HT1080 (cell line): ENCODE data around the gene METTL6. TPM values are rescaled to one million over a fixed set of nuclear protein-coding genes. Genes with fewer than 3 reads are reported as not detected.
"Not testable (repeated sequence)": the region's sequence is repeated elsewhere in the genome, so short reads cannot be mapped to it uniquely, and the experiment has no call there.

Experiments
- DNase-seq: peaks from one replicate; pipeline ENCODE4 v3.0.0-alpha.2; 2015; ENCODE audit warnings: low read depth
- total RNA-seq: library from RNA; depleted of rRNA; stranded (reverse); fragments of >200 nt; shearing (Covaris generic); gene quantifications from 2 replicates; pipeline ENCODE4 v1.2.3, GENCODE V29; 2014

Gene METTL6
- total RNA-seq, 1 experiment from 2014 or later, result 29.2 TPM

DNA sequence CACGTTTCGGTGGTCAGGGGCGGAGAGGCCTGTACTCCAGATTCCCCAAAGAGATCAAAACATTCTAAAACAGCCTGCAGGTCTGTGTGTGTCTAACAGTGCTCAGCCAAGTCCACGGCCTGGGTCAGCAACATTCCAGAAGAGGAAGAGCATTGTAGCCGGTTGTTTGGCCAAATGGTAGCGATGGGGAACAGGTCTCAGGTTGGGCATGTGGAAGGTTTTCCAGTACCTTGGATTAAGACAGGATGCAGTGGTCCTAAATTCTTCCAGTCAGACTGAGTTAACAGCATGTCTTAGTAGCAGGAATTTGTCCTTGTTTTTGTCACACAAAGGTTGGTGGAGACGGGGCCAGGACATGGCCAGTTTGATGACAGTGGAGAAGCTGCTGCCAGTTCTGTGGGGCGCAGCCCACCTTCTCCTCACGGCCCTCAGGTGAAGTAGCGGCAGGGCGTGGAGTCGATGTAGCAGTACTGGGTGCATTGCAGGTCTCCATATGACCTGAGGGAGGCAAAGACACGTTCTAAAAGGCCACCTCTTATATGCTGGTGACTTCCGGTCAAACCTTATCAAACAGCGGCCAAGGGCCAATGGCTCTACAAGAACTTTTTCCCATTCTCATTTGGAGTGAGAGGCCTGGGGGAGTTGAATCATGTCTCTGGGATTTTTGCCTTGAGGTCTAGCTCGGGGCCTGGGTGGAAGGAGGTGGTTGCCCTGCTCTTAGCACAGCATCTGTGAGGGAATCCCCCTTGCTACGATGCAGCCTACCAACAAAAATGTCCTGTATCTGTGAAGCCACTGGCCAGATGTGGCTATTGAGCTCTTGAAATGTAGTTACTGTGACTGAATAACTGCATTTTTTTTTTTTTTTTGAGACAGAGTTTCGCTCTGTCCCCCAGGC is 24.1 kb upstream of the METTL6 start:
- no peak for DNase-seq

DNA sequence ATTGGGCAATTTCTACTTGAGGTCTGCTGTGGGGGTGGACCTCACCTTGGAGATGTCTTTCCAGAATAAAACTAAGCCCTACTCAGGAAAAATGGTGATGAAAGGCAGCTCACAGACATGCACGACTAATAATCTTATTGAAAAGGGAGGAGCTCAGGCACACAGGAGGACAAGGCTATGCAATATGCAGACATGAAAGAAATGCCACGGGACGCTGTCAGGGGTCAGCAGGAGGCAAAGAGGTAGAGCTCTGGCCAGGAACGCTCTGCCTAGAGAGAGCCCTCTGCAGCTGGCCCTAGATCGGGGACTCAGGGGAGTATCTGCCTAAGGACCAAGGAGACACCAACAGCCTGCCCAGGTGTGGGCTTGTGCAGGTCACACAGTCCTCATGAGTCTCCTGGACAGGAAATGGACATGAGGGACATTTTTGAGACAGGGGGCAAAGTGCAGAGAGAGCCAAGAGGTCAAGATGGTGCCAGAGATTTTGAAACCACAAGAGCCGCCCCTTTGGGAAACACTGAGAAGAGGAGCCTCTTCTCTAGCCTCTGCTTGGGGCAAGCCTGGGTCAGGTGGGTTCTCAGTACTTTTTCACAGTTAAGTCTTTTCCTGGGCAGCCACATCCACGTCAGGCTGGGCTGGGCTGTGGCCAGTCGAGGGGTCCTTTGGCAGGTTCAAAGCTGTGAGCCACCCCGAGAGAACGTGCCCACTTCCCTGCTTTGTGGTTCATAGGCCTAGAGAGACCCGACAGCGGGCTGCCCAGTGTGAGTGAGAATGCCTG is 23.3 kb upstream of the METTL6 start:
- DNase-seq, result no peak

- no peak for DNase-seq
Measured at GRCh38 chr3:15449489-15450224, 22.3 kb upstream of the METTL6 start.

- no peak for DNase-seq
Measured at GRCh38 chr3:15443826-15444524, 16.6 kb upstream of the METTL6 start.

DNA sequence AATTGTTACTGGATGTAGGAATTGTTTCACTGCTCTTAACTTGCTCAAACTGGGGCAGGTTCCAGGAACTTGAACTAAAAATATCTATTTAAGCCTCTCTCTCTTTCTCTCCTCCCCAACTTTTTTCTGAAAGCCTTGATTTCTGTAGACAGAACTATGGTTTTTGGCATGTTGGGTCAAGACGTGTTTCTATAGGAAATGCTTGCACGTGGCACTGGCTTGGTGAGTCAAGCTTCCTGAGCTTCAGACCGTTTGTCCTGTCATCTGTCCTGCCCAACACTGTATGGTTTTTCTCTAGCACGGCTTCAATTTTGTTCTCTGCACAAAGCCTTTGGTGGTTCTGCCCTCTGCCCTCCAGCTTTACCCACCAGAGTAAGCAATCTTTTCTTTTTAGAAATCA is 13.5 kb upstream of the METTL6 start:
- DNase-seq, result peak; percentile 87

GRCh38 chr3:15439476-15439875 is 12.1 kb upstream of the METTL6 start:
- DNase-seq, result peak; percentile 88

DNA sequence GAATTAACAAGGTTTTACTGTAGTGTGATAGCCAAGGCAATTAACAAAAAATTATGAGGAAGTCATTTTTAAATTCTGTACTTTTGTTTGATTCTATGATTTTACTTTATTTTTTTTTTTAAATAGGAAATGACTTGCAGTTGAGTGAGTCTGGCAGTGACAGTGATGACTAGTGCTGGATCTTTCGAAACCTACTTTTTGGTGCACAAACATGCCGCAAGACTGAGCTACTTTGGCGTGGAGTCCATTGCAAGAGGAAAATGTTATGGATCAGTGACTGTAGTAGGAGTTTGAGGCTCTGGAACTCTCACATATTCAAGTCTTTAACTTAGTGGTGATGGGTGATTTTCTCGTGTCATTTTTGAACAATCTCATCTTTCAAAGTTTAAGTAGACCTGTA is 11.6 kb upstream of the METTL6 start:
- DNase-seq, result peak; percentile 56

- DNase-seq, result no peak
Measured at GRCh38 chr3:15436246-15436645, 8.9 kb upstream of the METTL6 start.

DNA sequence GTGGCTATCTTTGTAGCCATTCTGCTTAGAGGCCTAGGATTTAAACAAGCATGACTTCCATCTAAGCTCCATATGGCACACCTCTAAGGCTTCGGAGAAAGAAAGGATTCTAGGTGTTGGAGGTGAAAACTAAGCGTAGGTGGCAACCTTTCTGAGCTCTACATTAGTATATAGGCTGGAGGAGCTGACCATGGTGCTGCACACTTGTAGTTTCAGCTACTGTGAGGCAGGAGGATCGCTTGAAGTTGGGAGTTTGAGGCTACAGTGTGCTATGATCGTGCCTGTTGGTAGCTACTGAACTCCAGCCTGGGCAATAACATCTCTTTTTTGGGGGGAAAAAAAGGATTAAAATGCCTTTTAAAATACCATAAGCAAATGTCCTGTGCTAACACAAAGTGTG is 7.4 kb upstream of the METTL6 start:
- no peak for DNase-seq

DNA sequence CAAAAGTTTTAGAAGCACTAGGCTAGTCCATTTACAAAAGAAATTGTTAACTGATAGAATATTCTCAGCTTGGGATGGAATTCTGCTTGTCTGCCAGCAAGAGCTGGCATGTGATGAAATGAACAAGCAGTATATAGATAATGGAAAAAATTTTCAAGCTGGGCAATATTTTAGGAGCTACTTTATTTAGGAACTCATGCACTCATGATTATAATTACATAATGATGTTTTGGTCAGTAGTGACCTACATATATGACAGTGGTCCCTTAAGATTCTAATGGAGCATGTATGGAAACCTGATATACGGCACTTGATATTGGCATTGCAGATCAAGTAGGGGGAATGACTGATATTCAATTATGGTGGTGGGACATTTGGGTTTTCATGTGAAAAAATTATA is 6.2 kb upstream of the METTL6 start:
- DNase-seq, result no peak

GRCh38 chr3:15431256-15431837 is 4.0 kb upstream of the METTL6 start:
- DNase-seq, result no peak

DNA sequence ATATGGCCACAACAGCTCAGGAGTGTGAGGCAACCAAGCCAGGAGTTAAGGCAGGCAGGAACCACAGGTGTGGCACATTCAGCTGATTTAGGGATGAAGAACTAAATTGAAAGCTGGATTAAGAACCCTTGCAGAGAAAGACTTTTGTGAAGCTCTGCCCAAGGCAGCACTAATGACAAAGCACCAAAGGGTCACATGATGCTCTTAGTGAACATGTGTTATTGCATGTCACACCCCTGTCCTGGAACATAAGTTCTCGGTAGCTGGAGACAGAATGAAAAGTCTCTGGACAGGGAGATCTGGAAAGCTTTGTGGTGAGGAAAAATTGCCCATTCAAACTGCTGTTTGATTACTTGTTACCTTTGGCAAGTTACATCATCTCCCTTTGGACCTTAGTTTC is 3.3 kb upstream of the METTL6 start:
- no peak for DNase-seq

GRCh38 chr3:15429080-15429479 is 1.7 kb upstream of the METTL6 start:
- no peak for DNase-seq

DNA sequence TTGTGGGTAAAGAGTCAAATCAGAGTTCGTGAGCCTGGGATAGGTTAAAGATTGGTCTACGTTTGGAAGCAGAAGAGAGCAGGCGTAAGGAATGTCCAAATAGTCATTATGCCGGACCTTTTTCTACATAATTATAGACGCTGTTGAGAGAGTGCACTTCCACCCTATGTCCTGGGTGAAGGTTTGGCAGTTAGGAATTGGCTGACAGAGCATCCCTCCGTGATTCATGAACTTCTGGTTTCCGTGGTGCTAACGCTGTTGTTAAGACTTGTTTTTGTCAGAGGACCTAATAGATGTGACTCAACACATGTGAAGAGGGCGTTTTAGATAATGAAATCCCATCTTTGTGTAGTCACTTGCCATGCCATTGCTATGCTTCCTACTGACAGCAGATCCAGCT is 1.2 kb upstream of the METTL6 start:
- DNase-seq, result peak; percentile 55

GRCh38 chr3:15427981-15428380 is 637 bp upstream of the METTL6 start:
- no peak for DNase-seq

DNA sequence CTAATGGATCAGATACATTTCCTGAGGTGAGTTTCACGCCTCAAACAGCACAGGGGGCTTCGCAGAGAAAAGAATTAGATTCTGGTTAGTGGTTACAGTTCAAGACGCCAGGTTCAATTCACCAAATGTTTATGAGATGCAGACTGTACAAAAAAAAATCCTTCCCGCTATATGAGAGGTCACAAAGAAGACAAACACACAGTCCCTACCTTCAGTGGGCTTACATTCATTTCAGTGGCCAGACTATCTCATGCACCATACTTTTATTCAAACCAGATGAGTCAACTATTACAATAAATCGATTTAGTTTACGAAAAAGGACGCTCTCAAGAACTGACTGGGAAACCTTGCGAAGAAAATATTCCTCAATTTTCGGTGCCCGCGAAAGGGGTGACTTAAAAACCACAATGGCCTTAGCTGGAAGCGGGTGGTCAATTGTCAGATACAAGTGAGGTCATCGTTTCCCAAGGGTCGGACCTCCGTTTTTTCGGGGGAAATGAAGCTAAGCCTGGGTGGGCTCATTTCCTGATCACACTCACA is 695 bp downstream of the METTL6 start:
- no peak for DNase-seq

DNA sequence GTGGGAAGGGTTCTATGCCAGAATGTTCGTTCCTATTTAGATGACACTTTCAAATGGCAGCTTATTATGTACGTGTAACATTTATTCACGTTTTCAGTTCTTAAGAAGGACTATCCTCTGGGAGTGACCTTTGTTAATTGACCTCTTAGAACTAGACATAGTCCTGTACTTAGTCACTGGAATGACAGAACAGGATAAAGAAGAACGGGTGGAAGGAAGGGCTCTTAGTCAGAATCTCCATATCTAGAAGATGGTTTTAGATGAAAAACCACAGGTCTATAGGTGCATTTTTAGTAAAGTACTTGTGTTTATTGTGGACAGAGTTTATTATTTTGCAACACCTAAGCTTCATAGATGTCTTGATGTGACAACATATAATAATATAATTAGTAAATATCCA is 6.5 kb downstream of the METTL6 start:
- peak; percentile 61 for DNase-seq

DNA sequence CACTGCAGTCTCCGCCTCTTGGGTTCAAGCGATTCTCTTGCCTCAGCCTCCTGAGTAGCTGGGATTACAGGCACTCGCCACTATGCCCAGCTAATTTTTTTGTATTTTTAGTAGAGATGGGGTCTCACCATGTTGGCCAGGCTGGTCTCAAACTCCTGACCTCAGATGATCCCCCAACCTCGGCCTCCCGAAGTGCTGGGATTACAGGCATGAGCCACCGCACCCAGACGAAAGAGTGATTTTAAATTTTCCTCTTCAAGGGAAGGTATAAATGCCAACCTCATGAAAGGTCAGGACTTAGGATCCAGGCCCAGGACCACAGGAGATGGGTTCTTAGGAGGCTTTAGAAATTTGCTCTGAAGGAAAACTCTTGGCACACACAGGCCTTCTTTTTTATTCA is 16.4 kb downstream of the METTL6 start:
- not testable (repeated sequence) for DNase-seq

- no peak for DNase-seq
Measured at GRCh38 chr3:15409774-15410173, 17.6 kb downstream of the METTL6 start.

GRCh38 chr3:15409239-15409638 is 18.1 kb downstream of the METTL6 start:
- no peak for DNase-seq
